ENCODE data around the gene GPC3.

- TF ChIP-seq POLR2AphosphoS5 (IDR thresholded peaks at IDR 0.05; ENCODE audit: insufficient read depth, low read depth, low read length) (no peak), CTCF (IDR thresholded peaks at IDR 0.05; ENCODE audit: extremely low read depth in 1 of 2, insufficient read depth in 1 of 2, low read depth in 1 of 2, low read length in 2 of 2) (no peak), EZH2 (IDR thresholded peaks at IDR 0.05; ENCODE audit: borderline replicate concordance, low read depth, low read length, severe bottlenecking) (no peak), POLR2A (IDR thresholded peaks at IDR 0.05; ENCODE audit: low read depth, low read length) (no peak), GATA2 (IDR thresholded peaks at IDR 0.05; ENCODE audit: insufficient read depth, insufficient read length, low read depth, low read length) (no peak), JUN (IDR thresholded peaks at IDR 0.05; ENCODE audit: borderline replicate concordance, insufficient read depth, insufficient read length, low read depth) (no peak), FOS (IDR thresholded peaks at IDR 0.05; ENCODE audit: borderline replicate concordance, insufficient read depth, low read length) (no peak)
Observed at GRCh38 chrX:133980832-133981588, 4.4 kb downstream of the GPC3 start.
